PC-9 (cell line): ENCODE results near the gene FAM83G.

Experiments used
- CTCF ChIP-seq: fragments of 200-600 bp; sonication (generic); conservative IDR thresholded peaks from 2 replicates; pipeline ENCODE4 v1.6.1; 2017; ENCODE audit warnings: mixed run types, antibody characterized with exemption, mild to moderate bottlenecking, moderate library complexity
- EZH2 ChIP-seq: fragments of 200-600 bp; sonication (generic); IDR thresholded peaks from 2 replicates; pipeline ENCODE4 v1.8.0; 2017; ENCODE audit warnings: antibody characterized with exemption, low read depth

GRCh38 chr17:19016881-19017280 lies 12.3 kb upstream of the FAM83G start:
- TF ChIP-seq EZH2, result no peak
- no peak for TF ChIP-seq CTCF
